HG03196 (cell line): Measurements from ENCODE around the gene CENPP.
A peak's percentile ranks its signal among the peaks of the same experiment; 100 is the strongest.

Experiments used
- ATAC-seq: cut with Tn5 transposase; IDR thresholded peaks from one replicate; pipeline ENCODE4 v1.9.1; 2021; ENCODE audit not compliant: unreplicated experiment

CENPP gene

DNA sequence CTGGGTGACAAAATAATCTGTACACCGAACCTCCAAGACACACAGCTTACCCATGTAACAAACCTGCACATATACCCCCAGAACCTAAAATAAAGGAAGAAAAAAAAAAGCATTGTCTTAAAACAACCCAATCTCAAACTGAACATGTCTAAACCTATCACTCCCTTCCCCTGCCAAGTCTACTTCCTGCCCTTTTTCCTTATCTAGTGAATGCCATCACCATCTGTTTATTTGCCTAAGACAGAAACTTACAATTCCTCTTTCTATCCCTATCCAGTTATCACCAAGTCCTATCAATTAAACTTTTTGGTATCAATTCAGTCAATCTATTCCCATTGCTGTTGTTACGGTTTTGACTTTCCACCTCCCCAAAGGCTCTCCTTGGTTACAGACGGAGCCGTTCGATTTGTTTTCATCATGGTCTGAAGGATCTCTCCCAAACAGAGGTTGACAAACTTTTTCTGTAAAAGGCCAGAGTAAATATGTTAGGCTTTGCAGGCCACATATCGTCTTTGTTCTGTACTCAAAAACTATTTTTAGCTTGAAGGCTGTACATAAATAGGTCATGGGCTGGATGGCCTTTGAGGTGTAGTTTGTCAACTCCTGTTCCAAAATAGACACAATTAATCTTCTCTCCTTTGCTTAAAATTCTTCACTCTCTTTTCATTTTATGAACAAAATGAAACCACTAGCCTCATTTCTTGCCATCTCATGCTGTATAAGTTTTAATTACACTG is 12.7 kb upstream of the CENPP start:
- no peak for ATAC-seq

DNA sequence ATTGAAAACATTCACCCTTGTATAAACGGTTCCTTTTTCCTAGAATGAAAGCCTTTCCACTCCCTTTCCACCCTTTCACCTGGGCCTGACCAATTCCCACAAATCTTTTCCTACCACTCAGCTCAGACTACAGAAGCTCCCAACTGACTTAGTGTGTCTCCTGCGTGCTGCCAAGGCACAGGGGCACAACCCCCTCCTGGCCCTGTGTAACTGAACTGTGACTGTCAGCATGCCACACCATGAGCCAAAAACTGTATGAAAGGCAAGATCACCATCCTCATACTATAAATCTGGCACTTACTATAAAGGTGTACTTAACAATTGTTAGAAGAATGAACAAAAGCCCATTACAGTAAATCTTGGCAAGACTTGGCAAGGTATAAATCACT is 12.1 kb upstream of the CENPP start:
- ATAC-seq = no peak

DNA sequence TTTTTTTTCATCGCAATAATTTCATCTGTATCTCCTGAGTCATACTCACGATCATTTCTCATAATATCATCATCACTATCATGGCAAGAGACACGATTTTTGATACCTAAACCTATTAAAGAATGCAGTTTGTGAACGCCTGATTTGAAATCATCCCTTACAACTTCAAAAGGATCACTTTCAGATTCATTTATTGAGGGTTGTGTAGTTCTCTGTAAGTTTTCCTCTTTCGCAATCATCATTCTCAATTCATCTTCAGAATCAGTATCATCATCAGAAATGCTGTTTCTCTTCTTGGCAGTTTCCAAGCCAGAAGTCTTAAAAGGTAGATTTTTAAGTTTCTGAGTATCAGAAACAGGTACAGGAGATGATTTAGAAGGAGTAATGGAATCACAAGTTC is 10.3 kb upstream of the CENPP start:
- ATAC-seq = no peak

DNA sequence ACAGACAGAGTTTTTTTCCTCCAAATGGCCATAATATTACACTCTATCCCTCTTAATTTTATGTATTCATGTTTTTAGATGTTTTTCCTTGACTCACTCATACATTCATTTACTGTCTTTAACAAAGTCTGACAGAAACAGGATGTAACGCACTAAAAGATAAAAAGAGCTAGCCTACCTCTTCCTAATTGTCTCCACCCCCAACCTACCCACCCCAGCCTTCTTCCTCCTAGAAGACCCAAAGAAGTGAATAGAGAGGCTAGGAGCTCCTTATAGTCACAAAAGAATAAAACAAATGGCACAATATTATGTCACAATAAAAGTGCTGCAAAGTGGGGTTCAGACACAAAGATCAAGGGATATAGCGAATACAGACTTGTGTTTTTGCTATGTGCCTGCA is 1.3 kb upstream of the CENPP start:
- ATAC-seq = no peak

DNA sequence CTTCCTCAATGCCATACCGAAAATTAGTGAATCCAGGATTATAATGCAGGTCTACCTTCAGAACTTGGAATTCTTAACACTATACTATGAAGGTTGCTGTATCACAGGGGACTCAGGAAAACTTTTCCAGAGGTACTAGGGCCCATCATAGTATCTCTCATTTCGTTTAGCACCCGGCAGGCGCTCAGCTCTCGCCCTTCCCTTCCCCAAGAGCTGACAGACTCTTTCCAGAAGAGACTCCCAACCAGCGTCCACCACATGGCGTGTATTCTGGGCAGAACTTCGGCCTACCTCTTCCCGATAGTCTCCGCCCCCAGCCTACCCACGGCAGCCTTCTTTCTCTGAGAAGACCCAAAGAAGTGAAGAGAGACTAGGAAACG is 874 bp upstream of the CENPP start:
- ATAC-seq = peak; percentile 16

DNA sequence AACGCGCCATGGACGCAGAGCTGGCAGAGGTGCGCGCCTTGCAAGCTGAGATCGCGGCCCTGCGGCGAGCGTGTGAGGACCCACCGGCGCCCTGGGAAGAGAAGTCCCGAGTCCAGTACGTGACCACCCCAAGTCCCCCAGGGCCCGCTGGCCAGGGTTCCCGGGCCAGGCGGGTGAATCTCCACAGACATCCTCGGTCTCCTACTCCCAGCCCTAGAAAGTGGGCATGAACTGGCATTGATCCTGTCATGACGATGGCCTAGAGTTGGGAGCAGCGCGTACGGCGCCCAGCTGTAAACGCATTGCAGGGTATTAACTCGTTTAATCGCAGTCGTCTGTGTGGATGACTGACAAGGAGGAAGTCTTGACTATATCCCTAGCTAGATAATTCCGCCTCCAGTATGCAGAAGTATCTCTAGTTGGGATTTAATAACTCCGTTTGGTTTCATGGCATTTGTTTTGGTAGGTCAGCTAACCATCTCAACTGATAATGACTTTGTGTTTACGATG is 293 bp downstream of the CENPP start:
- no peak for ATAC-seq

DNA sequence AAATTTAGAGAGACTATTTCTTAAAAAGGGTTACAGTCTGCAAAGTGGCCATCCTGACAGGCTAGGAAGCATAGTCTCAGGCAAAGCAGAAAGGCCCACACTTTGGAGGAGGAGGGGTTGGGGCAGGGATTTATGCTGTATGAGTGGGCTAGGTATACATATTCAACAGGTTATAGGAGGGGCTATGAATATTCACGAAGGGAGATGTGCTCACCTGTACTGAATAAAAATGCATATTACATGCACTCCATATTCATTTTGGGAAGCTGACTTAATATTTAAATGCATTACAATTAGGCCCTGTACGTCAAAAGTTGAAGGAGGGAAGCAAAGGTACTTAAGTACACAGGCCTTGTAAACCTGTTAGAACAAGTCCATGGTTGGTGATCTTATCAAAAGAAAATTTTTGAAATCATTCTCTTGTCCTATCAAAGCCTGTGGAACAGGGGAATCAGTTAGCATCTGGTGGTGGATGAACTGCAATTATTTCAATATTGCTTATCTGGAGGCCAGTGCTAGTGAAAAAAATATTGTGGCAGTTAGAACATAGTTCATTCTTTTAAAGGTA is 1.6 kb downstream of the CENPP start:
- no peak for ATAC-seq

DNA sequence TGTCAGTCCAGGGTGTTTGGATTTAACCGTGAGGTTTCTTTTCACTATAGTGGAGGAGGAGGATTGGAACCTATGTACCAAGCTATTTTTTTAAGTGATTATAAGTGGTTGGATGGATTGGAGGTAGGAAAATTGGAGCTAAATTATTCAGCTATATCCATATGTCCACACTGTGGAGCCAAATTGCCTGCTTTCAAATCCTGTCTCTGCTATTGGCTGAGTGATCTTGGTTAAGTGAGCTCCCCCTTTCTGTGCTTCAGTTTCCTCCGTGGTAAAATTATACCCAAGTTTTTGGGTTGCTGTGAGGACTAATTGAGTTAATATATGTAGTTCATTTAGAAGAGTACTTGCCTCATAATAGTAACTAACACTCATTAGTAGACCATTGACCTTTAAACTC is 2.5 kb downstream of the CENPP start:
- no peak for ATAC-seq

DNA sequence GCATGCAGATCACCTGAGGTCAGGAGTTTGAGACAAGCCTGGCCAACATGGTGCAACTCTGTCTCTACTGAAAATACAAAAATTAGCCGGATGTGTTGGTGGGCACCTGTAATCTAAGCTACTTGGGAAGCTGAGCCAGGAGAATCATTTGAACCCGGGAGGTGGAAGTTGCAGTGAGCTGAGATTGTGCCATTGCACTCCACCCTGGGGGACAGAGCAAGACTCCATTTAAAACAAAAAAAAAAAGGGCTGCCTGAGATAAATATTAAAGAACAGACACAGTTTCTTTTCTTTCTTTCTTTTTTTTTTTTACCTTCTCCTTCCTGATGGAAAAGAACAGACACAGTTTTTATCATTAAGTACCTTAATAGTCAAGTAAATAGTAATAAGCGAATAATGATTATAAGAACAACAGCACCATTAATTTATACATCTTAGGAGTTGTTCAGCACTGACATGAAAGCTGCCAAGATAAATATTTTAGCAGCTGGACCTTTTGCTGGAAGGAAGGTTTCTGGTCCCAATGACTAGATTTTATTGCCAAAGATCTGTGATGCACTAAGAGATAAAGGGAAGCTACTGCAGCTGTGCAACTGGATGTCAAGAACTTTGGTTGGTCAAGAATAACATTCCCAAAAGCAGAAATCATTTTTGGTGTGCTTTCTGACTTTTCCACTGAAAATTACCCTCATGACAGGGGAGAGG is 7.0 kb downstream of the CENPP start:
- no peak for ATAC-seq

DNA sequence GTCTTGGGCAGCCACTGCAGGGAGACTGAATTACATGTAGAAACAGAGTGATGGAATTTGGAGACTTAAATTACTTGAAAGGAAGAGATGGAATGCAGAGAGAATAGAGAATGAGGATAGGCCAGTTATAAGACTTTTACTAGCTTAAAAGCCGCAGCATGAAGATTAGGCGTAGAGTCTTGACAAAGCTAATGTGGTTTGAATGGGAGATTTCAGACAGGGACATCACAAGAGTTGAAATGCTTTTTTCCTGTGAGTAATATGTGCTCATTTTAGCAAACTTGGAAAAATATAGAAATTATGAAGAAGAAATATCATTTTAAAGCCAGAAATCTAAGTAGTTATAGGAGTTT is 7.5 kb downstream of the CENPP start:
- no peak for ATAC-seq

DNA sequence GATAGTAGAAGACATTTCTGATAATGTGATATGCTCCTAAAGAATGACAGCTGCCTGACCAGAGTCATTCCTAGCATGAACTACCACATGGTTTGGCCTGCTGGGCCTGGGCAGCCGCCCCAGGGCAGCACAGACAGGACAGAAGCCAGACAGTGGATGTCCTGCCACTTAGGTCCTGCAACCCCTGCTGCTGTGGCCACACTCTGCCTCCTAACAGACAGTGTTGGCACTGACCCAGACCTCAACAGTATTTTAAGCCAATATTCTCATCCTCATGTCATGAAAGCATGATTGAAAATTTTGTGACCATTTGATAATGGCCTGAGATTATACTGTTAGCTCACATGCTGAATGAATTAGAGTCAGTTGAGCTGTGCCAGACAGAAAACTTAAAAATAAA is 15.8 kb downstream of the CENPP start:
- no peak for ATAC-seq

DNA sequence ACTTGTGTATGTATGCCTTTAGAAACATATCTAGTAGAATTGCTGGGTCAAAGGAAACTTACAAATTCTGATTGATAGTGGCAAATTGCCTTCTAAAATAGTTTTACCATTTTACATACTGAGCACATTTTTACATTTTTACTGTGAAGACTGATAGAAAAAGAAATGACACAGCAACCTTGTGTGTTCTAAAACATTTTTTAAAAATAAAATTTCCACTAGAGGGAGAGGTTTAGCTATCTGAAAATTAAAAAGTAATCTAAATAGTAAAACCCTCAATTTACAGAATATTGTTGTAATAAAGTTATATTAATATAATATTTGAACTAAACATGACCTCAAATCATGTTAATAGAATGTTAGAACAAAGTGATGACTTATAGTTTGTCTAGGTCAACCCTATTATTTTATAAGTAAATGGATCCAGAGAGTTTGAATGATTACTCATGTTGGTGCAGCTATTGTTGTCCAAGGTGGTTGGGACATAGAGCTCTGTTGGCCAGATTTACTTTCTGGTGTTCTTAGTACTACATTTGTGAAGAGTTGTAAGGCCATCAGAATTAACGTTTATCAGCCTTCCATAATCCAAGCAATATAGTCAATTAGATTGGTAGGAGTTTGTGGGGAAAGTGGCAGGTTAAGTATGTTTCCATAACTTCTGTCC is 17.2 kb downstream of the CENPP start:
- no peak for ATAC-seq

DNA sequence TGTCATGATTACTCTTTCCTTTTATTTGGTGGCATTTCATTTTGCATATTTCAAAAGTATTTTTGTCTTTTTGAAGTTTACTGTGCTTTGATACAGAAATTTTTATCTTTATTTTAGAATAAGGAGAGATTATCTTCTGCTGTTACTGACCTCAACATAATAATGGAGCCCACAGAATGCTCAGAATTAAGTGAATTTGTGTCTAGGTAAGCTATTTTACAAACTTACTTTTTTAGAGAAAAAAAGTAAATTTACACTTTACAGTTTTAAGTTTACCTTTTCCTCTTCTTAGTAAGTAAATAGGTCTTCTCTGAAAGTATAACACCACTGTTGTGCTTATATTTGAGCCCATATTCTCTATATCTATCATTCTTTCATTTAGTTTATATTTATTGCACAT is 19.8 kb downstream of the CENPP start:
- no peak for ATAC-seq

DNA sequence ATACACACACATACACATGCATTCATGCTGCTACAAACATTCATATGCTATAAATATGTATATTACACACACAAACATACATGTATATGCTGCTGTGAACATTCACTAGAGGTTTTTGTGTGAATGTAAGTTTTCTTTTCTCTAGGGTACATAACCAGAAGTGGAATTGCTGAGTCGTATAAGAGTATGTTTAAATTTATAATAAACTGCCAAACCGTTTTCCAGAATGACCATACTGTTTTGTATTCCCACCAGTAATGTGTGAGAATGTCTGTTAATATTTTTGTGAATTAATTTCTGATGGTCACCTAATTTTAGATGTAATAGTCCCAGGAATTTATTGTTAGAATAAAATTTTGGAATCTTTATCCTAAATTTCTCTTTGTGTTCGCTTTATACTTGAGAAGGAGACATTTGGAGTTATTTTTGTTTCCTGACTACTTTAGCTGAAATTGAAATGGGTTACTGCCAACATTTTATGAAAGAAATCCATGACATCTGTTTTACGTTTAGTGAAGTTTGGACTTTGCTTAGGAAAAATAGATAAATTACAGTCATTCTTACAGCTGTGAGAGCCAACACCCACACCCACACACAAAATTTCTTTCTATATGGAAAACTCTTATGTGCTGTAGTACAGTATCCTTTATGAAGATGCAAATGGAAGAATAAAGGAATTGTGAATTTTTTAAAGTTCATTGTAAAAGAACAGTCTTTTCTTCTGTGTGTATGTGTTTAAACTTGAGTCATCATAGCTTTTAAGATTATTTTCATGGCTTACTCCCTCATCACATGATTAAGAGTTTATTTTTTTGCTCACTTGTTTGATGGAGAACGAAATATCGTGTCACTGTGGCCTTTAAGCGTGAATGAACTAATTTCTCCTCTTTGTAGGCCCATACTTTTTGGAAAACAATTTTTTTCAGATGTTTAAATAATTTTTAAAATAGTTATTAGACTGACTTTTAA is 24.3 kb downstream of the CENPP start:
- no peak for ATAC-seq

DNA sequence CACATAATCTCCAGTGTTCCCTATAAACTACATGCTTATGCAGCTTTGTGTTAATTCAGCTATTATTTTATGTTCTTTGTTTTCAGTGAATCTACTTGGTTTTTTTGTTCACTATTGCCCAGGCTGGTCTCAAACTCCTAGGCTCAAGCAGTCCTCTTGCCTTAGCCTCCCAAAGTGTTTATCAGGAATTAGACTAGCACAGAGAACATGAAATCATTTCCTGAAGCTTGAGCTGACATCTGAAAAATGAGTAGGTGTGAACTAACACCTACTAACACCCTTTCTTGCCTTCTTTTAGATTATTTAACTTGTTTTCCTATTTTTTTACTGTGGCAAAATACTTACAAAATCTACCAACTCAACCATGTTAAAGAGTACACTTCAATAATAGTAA is 25.0 kb downstream of the CENPP start:
- ATAC-seq = no peak

DNA sequence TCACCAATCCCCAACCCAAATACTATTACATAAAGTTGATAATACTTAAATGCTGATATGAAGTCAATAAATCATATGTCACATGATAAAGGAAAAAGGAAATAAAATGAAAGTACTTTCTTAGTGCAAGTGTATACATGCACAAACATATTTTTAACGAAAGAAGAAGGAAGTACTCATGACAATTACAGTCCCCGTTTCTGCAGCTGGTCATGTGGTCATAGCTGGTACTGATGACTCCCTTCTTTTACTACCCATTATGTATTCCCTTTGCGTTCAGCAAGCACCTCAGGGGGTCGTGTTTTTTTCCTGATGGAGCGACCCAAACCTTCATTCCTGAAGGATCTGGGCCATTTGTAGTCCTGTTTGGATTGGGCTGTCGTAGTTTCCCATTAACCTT is 27.3 kb downstream of the CENPP start:
- ATAC-seq = no peak

DNA sequence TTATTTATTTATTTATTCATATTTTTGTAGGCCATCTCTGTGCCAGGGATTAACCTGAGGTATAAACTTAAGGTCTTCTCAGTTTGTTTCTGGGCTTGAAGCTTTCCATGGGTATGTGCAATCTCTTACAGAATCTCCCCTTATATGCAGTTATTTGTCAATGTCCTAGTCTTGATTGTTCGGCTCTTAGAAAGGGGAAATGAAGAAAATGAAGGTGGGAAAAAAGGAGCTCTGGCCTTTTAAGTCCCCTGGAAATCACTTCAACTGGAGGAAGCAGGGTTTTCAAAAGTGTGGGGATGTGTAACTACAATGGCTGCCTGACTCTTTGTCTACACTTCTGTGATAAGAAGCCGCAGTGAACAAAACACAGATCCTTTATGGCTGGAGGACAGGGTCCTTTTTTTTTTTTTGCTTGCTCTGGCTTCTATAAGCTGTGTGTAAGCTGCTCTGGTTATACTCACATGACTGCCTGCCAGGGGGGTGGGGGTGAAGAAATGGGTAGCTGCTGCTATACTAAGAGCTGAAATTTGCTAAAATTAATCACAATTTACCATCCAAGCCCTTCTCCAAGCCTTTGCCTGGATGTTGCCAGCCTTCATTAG is 33.7 kb downstream of the CENPP start:
- no peak for ATAC-seq

DNA sequence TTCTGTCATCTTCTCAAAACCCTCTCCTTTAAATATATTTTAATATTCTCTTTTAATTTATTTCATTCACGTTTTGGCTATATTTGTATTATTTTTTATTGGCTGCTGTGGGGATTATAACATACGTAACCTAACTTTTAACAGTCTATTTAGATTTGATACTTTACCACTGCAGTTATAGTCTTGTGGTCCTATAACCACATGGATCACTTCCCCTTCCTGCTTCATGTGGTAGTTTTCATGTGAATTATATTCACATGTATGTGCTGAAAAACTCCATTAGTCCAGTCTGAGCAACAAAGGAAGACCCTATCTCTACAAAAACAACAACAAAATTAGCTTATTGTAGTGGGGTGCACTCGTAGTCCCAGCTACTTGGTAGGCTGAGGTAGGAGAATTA is 34.3 kb downstream of the CENPP start:
- no peak for ATAC-seq

DNA sequence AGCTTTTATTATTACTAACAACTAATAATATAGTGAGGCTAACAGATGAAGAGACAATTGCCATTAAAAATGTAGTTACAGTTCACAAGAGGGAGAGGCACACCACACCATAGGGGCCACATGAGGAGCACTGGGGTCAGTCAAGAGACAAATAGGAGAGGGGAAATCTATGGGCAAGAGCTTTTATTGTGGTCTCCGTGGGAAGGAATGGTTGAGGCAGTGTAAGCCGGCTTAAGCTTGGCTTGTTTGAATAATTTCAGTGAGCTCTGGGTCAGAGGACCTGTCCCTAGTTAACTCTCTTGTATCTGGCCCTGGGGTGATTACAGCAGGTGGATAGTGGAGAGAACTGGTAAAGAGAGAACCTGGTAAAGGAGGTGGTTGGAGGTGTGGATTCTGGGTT is 43.3 kb downstream of the CENPP start:
- no peak for ATAC-seq

DNA sequence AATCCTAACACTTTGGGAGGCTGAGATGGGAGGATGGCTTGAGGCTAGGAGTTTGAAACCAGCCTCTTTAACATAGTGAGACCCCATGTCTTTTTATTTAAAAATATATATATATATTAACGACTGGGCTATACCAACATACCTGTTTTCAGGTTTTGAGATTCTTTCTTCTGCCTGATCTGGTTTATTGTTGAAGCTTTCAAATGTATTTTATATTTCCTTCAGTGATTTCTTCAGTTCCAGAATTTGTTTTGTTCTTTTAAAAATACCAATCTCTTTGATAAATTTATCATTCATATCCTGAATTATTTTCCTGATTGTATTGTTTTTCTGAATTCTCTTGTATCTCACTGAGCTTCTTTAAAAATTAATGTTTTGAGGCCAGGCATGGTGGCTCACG is 47.4 kb downstream of the CENPP start:
- ATAC-seq = no peak
